ENCODE measurements around the gene HPCAL1. TPM values are rescaled to one million over a fixed set of nuclear protein-coding genes. Genes with fewer than 3 reads are reported as not detected.

HPCAL1 gene
- total RNA-seq, 1 donor from 2014 or later = 160 TPM

DNA sequence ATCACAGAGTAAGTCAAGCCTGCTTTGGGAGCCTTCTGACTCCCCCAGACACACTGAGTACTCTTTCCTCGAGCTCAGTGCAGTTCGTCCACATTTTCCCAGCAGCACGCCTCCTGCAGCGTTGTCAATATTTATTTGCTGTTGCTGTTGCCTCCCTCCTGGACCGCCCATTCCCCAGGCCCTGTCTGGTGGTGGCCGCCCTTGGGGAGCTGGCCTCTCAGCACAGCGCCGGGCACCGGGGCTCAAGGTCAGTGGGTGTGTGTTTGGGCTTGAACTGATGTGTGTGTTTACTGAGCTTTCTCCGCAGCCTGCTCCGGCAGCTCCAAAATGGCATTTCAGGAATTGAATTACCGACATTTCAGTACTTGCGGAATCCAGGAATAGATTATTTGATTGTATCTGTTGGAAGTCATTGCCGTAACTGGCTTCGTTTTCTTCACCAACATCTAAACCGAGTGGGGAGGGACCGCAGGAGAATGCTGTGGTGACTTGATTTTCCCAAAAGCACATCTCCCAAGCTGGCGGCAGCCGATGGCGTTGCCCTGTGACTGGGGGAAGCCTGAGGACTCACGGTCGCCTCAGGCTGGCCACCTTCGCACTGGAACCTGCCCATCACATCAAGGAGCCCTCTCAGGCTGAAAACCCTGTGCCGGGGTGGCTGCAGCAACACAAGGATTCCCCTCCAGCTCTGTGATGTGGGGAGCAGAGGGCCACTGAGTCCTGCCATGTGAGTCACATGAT, 66.0 kb downstream of the HPCAL1 start:
- DNase-seq (peak; percentile 72), ATAC-seq (peak; percentile 29)
- TF ChIP-seq, protein P1, sequence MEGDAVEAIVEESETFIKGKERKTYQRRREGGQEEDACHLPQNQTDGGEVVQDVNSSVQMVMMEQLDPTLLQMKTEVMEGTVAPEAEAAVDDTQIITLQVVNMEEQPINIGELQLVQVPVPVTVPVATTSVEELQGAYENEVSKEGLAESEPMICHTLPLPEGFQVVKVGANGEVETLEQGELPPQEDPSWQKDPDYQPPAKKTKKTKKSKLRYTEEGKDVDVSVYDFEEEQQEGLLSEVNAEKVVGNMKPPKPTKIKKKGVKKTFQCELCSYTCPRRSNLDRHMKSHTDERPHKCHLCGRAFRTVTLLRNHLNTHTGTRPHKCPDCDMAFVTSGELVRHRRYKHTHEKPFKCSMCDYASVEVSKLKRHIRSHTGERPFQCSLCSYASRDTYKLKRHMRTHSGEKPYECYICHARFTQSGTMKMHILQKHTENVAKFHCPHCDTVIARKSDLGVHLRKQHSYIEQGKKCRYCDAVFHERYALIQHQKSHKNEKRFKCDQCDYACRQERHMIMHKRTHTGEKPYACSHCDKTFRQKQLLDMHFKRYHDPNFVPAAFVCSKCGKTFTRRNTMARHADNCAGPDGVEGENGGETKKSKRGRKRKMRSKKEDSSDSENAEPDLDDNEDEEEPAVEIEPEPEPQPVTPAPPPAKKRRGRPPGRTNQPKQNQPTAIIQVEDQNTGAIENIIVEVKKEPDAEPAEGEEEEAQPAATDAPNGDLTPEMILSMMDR (IDR thresholded peaks at IDR 0.05) = no peak
- H3K9me3 ChIP-seq = no peaks in the 10 kb centered on the region
- H3K27ac ChIP-seq = peak overlapping the region; percentile 79
- H3K4me3 ChIP-seq = no peak overlapping the region
- H3K27me3 ChIP-seq = no peaks in the 10 kb centered on the region
- H3K36me3 ChIP-seq = peaks cover 2% of the 10 kb centered on the region
- H3K4me1 ChIP-seq = peaks cover 32% of the 10 kb centered on the region
- intact Hi-C loops (cut with DNase I) = no loop called here

DNA sequence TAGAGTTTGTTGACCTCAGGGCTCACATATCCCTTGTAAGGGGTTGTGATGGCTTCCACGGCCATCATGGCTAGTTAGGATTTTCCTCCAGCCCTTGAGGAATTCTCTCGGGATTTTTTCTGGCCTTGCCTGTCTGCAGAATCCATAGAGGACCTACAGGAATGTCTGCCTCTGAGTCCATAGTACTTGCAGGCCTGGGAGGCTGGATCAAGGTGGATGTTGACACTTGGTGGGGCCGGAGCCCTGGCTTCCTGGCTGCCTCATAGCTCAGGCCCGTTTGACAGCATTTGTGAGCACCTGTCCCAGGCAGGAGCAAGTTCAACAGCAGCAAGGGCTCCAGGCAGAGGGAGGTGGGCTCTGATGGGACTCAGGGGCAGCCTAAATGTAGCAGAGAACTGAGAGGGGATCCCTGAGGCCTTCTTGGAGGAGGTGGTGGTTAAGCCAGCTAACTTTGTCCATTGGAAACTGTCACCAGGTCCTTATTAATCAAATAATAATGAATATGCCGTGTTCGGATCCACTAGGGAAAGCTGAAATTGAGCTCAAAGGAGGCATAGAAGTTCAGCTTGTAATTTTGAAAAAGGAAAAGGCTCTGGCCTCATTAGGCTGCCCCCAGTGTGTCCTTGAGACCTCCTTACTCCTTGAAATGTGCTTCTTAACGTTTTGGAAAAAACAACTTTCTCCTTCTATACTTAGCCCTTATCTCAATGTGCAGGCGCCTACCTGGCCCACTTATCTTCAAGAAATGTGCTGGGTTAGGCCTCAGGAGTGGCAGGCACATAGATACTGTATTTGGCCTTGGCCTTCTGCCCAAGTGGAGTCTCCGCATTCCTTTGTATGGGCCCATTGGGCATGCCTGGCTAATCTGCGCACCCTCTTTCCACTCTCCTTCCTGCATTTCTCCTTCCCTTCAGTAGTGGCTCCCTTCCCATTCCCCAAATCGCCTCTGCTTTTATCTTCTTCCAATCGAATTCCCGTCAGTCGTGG, 66.9 kb downstream of the HPCAL1 start:
- TF ChIP-seq, protein P1 (IDR thresholded peaks at IDR 0.05) = no peak
- intact Hi-C loops (cut with DNase I) = no loop called here
- Histone ChIP-seq H3K9me3 (no peaks in the 10 kb centered on the region), H3K27me3 (no peaks in the 10 kb centered on the region), H3K36me3 (peaks cover 4% of the 10 kb centered on the region), H3K27ac (peak overlapping the region; percentile 79), H3K4me3 (no peak overlapping the region), H3K4me1 (peaks cover 32% of the 10 kb centered on the region)
- ATAC-seq (peak; percentile 75), DNase-seq (peak; percentile 81)

DNA sequence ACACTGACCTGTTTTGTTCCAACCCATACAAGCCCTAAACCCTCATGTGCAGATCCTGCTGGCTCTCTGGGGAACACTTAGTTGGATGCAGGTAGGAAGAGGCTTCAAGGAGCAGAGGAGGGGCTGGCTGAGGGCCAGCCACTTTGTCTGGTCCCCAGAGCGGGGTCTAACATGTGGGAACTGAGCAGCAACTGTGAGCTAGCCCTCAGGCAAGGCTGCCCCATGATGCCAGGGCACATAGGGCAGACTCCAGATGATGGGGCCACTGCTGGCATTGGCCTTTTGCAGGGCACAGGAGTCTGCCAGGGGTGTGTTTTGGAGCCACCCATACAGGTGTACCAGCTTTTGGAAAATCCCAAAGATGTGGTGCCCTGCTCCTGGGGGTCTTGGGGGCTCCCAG, 67.7 kb downstream of the HPCAL1 start:
- Histone ChIP-seq H3K4me3 (no peak overlapping the region), H3K4me1 (peaks cover 32% of the 10 kb centered on the region), H3K27me3 (no peaks in the 10 kb centered on the region), H3K9me3 (no peaks in the 10 kb centered on the region), H3K36me3 (peaks cover 4% of the 10 kb centered on the region), H3K27ac (peak overlapping the region; percentile 58)
- DNase-seq (no peak), ATAC-seq (no peak)
- intact Hi-C loops (cut with DNase I) = no loop called here
- TF ChIP-seq, protein P1 (IDR thresholded peaks at IDR 0.05) = no peak

DNA sequence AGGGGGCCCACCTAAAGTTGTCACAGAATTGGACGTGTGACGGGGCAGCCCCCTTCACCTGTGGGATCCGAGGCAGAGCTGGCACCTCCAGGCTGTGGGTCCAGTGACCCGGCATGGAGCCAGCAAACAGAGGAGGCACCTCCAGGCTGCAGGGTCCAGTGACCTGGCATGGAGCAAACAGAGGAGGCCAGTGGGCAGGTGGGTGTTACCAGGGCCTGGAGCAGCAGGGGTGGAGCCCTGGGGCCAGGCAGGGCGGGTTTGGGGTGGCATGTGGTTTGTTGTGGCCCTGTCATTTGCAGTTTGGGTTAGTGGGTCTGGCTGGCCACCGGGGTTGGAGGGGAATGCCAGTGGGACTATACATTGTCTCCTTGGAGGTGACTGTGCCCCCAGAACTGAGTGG, 68.2 kb downstream of the HPCAL1 start:
- H3K36me3 ChIP-seq = peaks cover 4% of the 10 kb centered on the region
- H3K4me3 ChIP-seq = no peak overlapping the region
- peak overlapping the region; percentile 58 for H3K27ac ChIP-seq
- intact Hi-C loops (cut with DNase I) = no loop called here
- ATAC-seq (peak; percentile 22), DNase-seq (no peak)
- peaks cover 36% of the 10 kb centered on the region for H3K4me1 ChIP-seq
- no peaks in the 10 kb centered on the region for H3K9me3 ChIP-seq
- TF ChIP-seq, protein P1 (IDR thresholded peaks at IDR 0.05) = no peak
- H3K27me3 ChIP-seq = no peaks in the 10 kb centered on the region

DNA sequence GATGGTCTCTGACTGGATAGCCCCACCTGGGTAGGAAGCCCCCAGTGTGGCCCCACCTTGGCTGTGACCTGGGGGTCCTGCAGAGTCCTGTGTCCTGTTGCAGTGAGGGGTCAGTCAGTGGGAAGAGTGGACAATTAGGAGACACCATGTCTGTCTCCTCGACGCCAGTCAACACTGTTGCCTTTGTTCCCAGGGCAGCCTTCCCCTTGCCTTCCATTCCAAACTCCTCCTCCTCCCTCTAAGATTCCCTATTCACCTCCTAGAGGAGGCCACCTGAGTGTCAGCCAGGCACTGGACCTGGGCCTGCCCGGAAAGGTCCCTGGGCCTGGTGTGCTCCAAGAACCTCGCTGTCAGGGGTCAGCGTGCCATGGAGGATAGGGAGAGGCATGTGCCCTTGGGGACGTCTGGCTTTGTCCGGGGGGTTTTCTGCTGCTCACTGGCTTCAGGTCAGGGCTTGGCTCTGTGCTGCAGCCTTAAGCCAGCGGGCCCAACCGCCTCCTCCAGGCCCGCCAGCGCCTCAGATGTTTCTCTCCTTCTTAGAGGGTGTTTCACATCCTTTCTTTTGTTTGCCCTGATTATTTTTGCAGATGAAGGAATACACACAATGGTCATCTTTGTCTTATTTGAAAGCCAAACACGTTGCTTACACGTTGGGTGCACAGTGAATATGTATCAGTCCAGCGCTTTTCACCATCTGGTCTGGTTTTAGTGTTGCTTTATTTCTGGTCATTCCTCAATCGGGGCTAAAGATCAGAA, 68.9 kb downstream of the HPCAL1 start:
- Histone ChIP-seq H3K27ac (no peak overlapping the region), H3K9me3 (no peaks in the 10 kb centered on the region), H3K4me1 (peaks cover 38% of the 10 kb centered on the region), H3K36me3 (peaks cover 4% of the 10 kb centered on the region), H3K27me3 (no peaks in the 10 kb centered on the region), H3K4me3 (no peak overlapping the region)
- TF ChIP-seq, protein P1 (IDR thresholded peaks at IDR 0.05) = no peak
- intact Hi-C loops (cut with DNase I) = no loop called here
- ATAC-seq (no peak), DNase-seq (no peak)
